Gastroesophageal sphincter (tissue), 3 donors: Measurements from ENCODE around the gene ZNF346.

Experiments
- CTCF ChIP-seq, 4 experiments: fragments of 200-600 bp in 2 of 4; fragments of 450-650 bp in 2 of 4; sonication (generic) in 1 of 4; IDR thresholded peaks; one replicate each; pipeline ENCODE4 v1.5.1; 2017 to 2019; ENCODE audit warnings: antibody characterized with exemption in 4 of 4, mild to moderate bottlenecking in 2 of 4, moderate library complexity in 2 of 4
- POLR2A ChIP-seq, 2 donors: fragments of 450-650 bp; IDR thresholded peaks; one replicate each; pipeline ENCODE4 v1.6.1; 2017; ENCODE audit warnings: antibody characterized with exemption in 2 of 2, mild to moderate bottlenecking in 2 of 2, moderate library complexity in 1 of 2

GRCh38 chr5:177084175-177084574 lies 61.7 kb downstream of the ZNF346 start:
- TF ChIP-seq POLR2A (IDR thresholded peaks at IDR 0.05): no peak
- TF ChIP-seq CTCF (IDR thresholded peaks at IDR 0.05): no peak
